HEK293 (cell line): ENCODE data around the gene ERH.

ENCODE experiments used
- CTCF ChIP-seq: fragments of 450-650 bp; formaldehyde crosslinking; IDR thresholded peaks from 2 replicates; pipeline ENCODE4 v1.5.1; 2016; ENCODE audit warnings: missing biosample characterization, missing genetic modification characterization
- HOXA7 ChIP-seq: sonication (generic); formaldehyde crosslinking; IDR thresholded peaks from 2 replicates; pipeline ENCODE4 v1.8.1; 2022; ENCODE audit warnings: missing genetic modification reagents, borderline replicate concordance
- PRDM6 ChIP-seq: fragments of 450-650 bp; formaldehyde crosslinking; IDR thresholded peaks from 2 replicates; pipeline ENCODE4 v1.5.1; 2017; ENCODE audit warnings: missing biosample characterization, missing genetic modification characterization
- YY1 ChIP-seq: fragments of 450-650 bp; formaldehyde crosslinking; IDR thresholded peaks from 2 replicates; pipeline ENCODE4 v1.5.1; 2018; ENCODE audit warnings: missing biosample characterization, missing genetic modification characterization
- ZBTB8A ChIP-seq: fragments of 450-650 bp; formaldehyde crosslinking; IDR thresholded peaks from 2 replicates; pipeline ENCODE4 v1.5.1; 2016; ENCODE audit warnings: missing biosample characterization, missing genetic modification characterization
- TF ChIP-seq, protein P1 (sequence below): fragments of 450-650 bp; formaldehyde crosslinking; IDR thresholded peaks from 2 replicates; pipeline ENCODE4 v1.5.1; 2016; ENCODE audit warnings: missing biosample characterization, missing genetic modification characterization, borderline replicate concordance

- no peak for TF ChIP-seq CTCF (tag by site-specific recombination)
- TF ChIP-seq, protein P1, sequence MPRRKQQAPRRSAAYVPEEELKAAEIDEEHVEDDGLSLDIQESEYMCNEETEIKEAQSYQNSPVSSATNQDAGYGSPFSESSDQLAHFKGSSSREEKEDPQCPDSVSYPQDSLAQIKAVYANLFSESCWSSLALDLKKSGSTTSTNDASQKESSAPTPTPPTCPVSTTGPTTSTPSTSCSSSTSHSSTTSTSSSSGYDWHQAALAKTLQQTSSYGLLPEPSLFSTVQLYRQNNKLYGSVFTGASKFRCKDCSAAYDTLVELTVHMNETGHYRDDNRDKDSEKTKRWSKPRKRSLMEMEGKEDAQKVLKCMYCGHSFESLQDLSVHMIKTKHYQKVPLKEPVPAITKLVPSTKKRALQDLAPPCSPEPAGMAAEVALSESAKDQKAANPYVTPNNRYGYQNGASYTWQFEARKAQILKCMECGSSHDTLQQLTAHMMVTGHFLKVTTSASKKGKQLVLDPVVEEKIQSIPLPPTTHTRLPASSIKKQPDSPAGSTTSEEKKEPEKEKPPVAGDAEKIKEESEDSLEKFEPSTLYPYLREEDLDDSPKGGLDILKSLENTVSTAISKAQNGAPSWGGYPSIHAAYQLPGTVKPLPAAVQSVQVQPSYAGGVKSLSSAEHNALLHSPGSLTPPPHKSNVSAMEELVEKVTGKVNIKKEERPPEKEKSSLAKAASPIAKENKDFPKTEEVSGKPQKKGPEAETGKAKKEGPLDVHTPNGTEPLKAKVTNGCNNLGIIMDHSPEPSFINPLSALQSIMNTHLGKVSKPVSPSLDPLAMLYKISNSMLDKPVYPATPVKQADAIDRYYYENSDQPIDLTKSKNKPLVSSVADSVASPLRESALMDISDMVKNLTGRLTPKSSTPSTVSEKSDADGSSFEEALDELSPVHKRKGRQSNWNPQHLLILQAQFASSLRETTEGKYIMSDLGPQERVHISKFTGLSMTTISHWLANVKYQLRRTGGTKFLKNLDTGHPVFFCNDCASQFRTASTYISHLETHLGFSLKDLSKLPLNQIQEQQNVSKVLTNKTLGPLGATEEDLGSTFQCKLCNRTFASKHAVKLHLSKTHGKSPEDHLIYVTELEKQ (tag by site-specific recombination), result no peak
- no peak for TF ChIP-seq HOXA7 (CRISPR knock-in tag)
- TF ChIP-seq ZBTB8A (tag by site-specific recombination), result no peak
- no peak for TF ChIP-seq PRDM6
- TF ChIP-seq YY1 (tag by site-specific recombination), result no peak
These were observed 60.1 kb downstream of the ERH start for GRCh38 chr14:69337984-69338383.
